Central memory CD8-positive, alpha-beta T cell (primary cell): ENCODE results near the gene CNTNAP5.

Experiments
- ATAC-seq: fragments of 150-1000 bp; cut with Tn5 transposase; replicated peaks from 2 replicates; pipeline ENCODE4 v1.10.0; 2022; ENCODE audit warnings: mild to moderate bottlenecking, moderate FRiP score, moderate number of reproducible peaks; ENCODE audit not compliant: poor library complexity, severe bottlenecking; ENCODE audit errors: extremely low read depth
- DNase-seq, 2 donors: peaks; one replicate each; pipeline ENCODE4 v3.0.0; 2021; ENCODE audit warnings: low spot score in 2 of 2
- H3K27ac Mint-ChIP-seq: one replicate; pipeline ENCODE4 v1.8.0; 2022; ENCODE audit warnings: low read depth, mild to moderate bottlenecking, moderate library complexity, mixed read lengths
- H3K27me3 Mint-ChIP-seq: one replicate; pipeline ENCODE4 v1.8.0; 2022; ENCODE audit warnings: mixed read lengths
- H3K36me3 Mint-ChIP-seq: one replicate; pipeline ENCODE4 v1.8.0; 2022; ENCODE audit warnings: mild to moderate bottlenecking, moderate library complexity, mixed read lengths; ENCODE audit not compliant: insufficient read depth
- H3K4me1 Mint-ChIP-seq: one replicate; pipeline ENCODE4 v1.8.0; 2022; ENCODE audit warnings: mixed read lengths
- H3K4me3 Mint-ChIP-seq: one replicate; pipeline ENCODE4 v1.8.0; 2022; ENCODE audit warnings: mild to moderate bottlenecking, moderate library complexity, mixed read lengths
- H3K9me3 Mint-ChIP-seq: one replicate; pipeline ENCODE4 v1.8.0; 2022; ENCODE audit warnings: mixed read lengths

The CNTNAP5 gene

DNA sequence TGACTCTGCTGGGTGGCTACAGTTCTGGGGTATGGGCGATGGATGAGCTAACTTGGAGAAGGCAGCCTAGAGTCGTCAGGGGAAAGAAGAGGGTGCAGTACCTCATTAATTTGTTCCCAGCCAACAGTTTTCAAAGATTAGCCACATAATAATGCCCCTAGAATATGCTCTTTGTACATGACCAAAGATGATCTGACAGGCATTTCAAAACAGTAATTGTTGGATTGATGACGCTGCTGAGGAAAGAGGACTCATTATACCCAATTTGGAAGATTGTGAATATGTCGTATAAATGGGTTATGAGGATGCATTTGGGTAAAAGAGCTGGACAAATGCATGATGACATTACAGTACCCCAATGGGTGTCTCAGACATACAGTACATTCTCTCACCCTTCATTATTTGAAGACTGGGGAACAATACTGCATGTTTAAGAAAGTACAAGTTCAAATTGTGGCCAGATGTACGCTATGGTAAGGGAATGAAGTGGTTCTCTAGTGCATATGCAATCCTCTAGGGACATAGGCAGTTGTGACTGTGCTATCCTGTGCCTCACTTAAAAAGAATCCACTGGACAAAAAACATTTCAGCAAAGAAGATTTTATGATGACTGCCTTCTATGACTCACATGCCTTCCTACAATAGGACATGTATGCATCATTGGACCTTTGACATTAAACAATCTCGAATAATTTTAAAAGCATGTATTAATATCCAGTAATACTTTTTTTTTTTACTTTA is 233.2 kb downstream of the CNTNAP5 start:
- Mint-ChIP-seq H3K4me3 (no peak overlapping the region), H3K9me3 (peaks cover 17% of the 10 kb centered on the region), H3K4me1 (no peaks in the 10 kb centered on the region), H3K27me3 (no peaks in the 10 kb centered on the region), H3K27ac (no peak overlapping the region), H3K36me3 (no peaks in the 10 kb centered on the region)
- ATAC-seq, result no peak
- DNase-seq, result no peak

DNA sequence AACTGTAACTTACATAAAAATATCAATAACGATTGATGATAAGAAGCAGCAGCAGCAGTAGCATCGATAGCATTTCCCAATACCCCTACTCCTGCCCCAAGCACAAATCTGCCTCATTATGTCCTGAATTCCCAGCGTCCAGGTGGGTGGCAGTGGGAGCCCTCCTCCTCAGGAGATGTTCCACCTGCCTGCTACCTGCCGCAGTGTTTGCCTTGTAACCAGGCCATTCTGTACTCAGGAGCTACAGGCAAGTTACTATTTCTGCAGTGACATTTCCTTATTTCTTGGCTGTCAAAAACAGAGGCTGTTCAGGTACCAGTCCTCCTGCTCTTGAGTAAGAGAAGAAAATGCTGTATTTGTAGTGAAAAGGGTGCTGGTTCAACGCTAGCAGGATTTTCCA is 236.4 kb downstream of the CNTNAP5 start:
- Mint-ChIP-seq H3K27me3 (no peaks in the 10 kb centered on the region), H3K27ac (no peak overlapping the region), H3K9me3 (peaks cover 24% of the 10 kb centered on the region), H3K4me1 (no peaks in the 10 kb centered on the region), H3K4me3 (no peak overlapping the region), H3K36me3 (no peaks in the 10 kb centered on the region)
- no peak for DNase-seq
- ATAC-seq, result no peak

DNA sequence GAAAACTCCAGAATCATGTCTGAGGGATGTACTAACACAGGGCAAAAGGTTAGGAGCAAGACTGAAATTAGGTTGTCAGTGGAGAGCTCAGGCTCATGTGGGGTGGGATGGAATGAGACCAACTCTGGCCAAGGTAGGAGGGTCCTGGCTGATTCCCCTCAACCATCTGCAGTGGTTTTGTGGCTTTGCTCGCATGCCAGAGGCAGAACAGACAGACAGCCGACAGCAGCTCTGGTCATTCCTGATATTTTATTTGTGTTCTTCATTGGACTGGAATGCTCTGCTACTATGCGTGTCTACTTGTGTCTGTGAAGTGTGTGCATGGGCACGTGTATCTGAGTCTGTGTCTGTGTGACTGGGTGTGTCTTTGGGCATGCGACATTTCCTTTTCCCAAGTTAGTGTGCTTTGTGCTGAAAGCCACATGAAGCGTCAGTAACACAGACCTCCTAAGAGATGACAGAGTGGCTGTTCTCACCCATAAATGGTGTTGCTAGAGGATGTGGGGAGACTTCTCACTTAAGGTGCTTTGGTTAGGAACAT is 239.5 kb downstream of the CNTNAP5 start:
- H3K27me3 Mint-ChIP-seq, result no peaks in the 10 kb centered on the region
- no peak overlapping the region for H3K4me3 Mint-ChIP-seq
- DNase-seq (no peak), ATAC-seq (no peak)
- no peaks in the 10 kb centered on the region for H3K36me3 Mint-ChIP-seq
- no peaks in the 10 kb centered on the region for H3K4me1 Mint-ChIP-seq
- peaks cover 16% of the 10 kb centered on the region for H3K9me3 Mint-ChIP-seq
- no peak overlapping the region for H3K27ac Mint-ChIP-seq

DNA sequence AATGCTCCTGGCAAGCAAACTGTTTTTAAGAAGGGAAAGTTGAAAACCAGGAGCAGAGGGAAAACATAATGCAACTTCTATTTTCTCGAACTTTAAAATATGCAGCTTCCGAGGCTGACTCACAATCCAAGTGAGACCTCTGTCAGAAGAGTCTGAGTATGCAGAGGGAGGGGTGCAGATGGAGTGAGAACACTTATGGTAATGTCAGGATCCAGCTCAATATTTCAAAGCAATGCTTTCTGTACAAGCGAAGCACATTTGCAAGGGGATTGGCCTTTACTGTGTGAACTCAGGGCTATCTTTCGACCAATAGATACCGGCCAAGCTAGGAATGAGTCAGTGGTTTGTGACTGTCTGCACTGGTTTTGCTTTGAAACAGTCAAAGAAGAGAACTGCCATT is 242.7 kb downstream of the CNTNAP5 start:
- H3K4me3 Mint-ChIP-seq, result no peak overlapping the region
- no peak for DNase-seq
- ATAC-seq, result no peak

DNA sequence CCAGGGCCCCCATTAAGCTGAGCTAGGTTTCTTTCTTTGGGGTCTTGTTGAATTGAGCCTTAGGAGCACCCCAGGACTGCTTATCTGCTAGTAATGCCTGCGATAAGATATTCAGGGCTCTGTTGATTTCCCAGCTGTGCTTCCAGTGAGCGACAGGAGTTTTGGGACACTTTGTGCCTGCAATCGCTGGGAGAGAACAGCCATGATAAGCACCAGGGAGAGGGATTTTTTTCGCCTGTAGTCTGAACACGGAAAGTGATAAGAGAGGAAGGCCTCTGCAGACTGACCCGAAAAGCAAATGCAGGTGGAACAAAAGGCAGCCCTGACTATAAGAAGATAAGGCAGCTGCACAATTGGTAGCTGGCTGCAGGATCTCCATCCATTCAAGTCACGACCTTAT is 244.3 kb downstream of the CNTNAP5 start:
- no peak for DNase-seq
- no peaks in the 10 kb centered on the region for H3K4me1 Mint-ChIP-seq
- no peak for ATAC-seq
- peaks cover 21% of the 10 kb centered on the region for H3K9me3 Mint-ChIP-seq
- H3K4me3 Mint-ChIP-seq, result no peak overlapping the region
- H3K27me3 Mint-ChIP-seq, result no peaks in the 10 kb centered on the region
- H3K27ac Mint-ChIP-seq, result no peak overlapping the region
- H3K36me3 Mint-ChIP-seq, result no peaks in the 10 kb centered on the region

More for the DNA sequence above, 242.7 kb downstream of the CNTNAP5 start:
- no peak overlapping the region for H3K27ac Mint-ChIP-seq
- no peaks in the 10 kb centered on the region for H3K36me3 Mint-ChIP-seq
- H3K27me3 Mint-ChIP-seq, result no peaks in the 10 kb centered on the region
- no peaks in the 10 kb centered on the region for H3K4me1 Mint-ChIP-seq
- H3K9me3 Mint-ChIP-seq, result peaks cover 22% of the 10 kb centered on the region

DNA sequence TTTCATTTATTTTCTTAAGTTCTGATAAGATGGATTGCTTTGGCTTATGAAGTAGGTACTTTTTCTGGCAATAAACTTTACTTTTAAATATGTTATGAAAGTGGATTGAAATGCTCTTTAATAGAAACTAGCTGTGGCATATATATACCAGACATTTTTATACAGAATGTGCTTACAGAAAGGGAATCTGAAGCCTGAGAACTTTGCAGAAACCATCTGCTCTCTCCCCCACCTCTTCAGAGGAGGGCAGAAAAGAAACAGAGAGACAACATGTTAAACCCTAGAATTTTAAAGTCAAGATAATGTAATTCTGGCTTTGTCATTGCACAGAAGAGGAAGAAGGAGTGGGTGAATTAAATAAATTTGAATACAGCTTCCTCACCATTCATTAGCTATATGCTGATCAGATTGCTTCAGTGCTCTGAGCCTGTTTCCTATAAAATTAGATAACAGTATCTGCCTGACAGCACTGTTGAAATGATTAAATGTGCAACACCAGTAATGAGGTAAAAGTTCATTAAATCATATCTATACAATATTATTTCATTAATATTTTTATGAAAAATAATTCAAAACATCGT is 247.3 kb downstream of the CNTNAP5 start:
- H3K9me3 Mint-ChIP-seq, result peaks cover 10% of the 10 kb centered on the region
- no peak for ATAC-seq
- H3K27me3 Mint-ChIP-seq, result no peaks in the 10 kb centered on the region
- H3K4me3 Mint-ChIP-seq, result no peak overlapping the region
- no peak for DNase-seq
- H3K4me1 Mint-ChIP-seq, result no peaks in the 10 kb centered on the region
- no peak overlapping the region for H3K27ac Mint-ChIP-seq
- no peaks in the 10 kb centered on the region for H3K36me3 Mint-ChIP-seq

DNA sequence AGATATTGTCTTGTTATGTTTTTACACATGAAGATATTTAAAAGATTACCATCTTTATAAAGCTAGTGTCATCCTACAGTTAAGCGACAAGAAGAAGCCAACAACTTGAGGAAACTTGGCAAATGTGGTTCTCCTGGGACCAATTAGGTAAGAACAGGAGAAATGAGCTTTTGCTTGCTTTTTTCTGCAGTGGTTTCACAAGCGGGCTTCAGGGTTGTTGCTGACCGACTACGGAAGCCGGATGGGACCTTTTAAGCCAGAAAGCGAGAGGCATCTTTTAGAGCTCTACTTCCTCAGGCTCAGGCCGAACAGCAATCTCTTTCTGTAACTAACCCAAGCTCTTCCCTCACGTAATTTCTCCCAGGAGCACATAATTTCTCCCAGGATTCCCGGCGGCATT is 256.5 kb downstream of the CNTNAP5 start:
- Mint-ChIP-seq H3K9me3 (no peaks in the 10 kb centered on the region), H3K4me1 (no peaks in the 10 kb centered on the region), H3K36me3 (peaks cover 3% of the 10 kb centered on the region), H3K27me3 (no peaks in the 10 kb centered on the region), H3K27ac (no peak overlapping the region), H3K4me3 (no peak overlapping the region)
- DNase-seq, result no peak
- ATAC-seq, result no peak

DNA sequence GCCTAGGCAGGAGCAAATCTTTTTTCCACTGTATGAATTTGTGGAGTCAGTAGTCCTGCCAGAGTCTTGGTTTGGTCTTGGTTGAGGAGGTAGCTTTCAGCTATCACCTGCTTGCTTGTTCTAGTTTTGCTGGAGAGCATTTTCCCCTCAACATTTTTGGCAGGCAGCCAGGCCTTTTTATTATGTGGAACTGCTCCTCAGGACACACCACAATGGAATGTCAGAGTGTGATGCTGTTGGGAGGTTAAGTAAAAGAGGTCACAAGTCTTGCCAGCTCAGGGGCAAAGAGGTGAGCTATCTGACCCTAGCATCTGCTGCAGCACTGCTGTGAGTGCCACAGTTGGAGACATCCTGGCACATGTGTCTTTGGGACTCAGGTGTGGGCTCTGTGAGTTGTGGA is 258.0 kb downstream of the CNTNAP5 start:
- ATAC-seq (no peak), DNase-seq (no peak)
- no peak overlapping the region for H3K4me3 Mint-ChIP-seq
- no peaks in the 10 kb centered on the region for H3K9me3 Mint-ChIP-seq
- no peaks in the 10 kb centered on the region for H3K4me1 Mint-ChIP-seq
- H3K36me3 Mint-ChIP-seq, result peaks cover 3% of the 10 kb centered on the region
- H3K27ac Mint-ChIP-seq, result no peak overlapping the region
- no peaks in the 10 kb centered on the region for H3K27me3 Mint-ChIP-seq

DNA sequence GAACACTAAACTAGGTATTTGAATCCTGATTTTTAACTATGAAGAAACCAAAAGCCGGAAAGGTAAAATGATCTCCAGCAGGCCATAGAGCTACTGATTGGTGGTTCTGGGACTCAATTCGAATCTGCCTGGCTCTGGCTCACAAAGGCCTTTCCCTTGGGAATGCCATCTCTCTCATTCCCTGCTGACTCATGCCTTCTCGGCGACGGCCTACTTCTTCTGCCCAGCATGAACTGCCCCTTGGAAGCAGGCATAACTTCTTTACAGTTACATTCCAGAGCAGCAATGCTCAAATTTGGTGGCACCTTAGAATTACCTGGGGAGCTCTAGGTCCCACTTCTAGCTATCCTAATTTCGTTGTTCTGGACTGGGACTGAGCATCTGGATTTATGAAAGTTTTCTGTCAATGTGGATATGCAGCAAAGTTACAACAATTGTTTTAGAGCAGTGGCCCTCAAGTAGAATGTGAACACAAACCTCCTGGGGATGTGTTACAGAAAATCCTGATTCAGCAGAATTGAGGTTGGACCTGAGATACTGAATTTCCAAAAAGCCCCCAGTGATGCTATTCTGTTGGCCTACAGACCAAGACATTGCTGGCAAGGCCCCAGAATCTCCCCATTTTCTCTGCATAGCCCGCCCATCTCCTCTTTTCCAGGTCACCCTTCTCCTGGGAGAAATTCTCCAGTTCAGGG is 261.1 kb downstream of the CNTNAP5 start:
- H3K9me3 Mint-ChIP-seq, result no peaks in the 10 kb centered on the region
- H3K27me3 Mint-ChIP-seq, result no peaks in the 10 kb centered on the region
- DNase-seq (no peak), ATAC-seq (no peak)
- peaks cover 3% of the 10 kb centered on the region for H3K36me3 Mint-ChIP-seq
- no peak overlapping the region for H3K27ac Mint-ChIP-seq
- H3K4me1 Mint-ChIP-seq, result no peaks in the 10 kb centered on the region
- H3K4me3 Mint-ChIP-seq, result no peak overlapping the region

DNA sequence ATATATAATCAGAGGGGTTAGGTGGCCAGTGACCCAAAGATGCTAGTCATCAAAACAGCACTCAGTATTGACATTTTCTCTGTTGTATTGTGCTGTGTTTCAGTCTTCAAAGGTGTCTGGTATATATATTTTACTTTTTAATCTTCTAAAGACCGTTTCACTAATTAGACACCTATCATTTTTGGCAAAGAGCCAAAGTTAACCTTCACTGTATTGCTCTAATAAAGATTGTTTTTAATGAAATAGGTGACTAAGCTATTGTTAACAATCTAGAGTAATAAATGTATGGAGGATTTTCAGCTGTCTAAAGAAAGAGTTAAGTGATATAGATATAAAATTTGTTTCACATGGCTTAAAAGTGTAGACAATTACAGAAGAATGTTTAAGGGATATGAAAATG is 264.0 kb downstream of the CNTNAP5 start:
- ATAC-seq (no peak), DNase-seq (no peak)
- Mint-ChIP-seq H3K27ac (no peak overlapping the region), H3K36me3 (peaks cover 3% of the 10 kb centered on the region), H3K4me3 (no peak overlapping the region), H3K4me1 (no peaks in the 10 kb centered on the region), H3K9me3 (no peaks in the 10 kb centered on the region), H3K27me3 (no peaks in the 10 kb centered on the region)

DNA sequence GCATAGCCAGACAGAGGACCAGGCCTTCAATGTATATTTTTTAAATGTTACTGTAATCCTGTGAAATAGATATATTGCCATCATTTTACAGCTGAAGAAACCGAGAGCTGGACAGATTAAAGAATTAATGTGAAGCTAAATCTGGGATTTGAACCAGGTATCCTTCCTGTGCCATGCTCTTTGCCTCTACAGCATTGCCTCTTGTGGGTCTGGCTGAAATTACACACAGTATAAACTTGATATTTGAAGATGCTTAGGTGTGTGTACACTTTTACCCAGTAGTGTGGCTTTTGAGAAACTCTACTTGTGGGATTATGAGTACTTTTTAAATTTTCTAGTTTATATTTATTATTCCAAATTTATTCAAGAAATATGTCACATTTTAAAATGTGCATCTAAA is 264.5 kb downstream of the CNTNAP5 start:
- no peak for ATAC-seq
- no peaks in the 10 kb centered on the region for H3K27me3 Mint-ChIP-seq

DNA sequence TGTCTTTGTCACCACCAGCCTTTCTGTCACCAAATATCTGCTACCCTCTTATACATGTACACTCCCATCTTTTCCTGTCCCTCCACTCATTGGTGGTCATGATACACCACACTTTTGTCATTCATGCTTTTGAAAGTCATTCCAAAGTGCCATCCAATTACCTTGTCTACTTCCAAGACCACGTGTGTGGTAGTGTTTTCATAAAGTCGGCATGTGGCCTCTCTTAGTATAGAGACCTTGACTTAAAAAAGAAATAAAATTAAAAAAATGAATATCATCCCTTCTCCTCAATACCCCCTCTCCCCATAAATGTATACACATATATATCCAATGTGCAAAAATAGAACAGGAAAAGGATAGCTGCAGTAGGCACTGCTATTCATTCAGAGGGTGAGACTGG is 271.4 kb downstream of the CNTNAP5 start:
- Mint-ChIP-seq H3K9me3 (peaks cover 16% of the 10 kb centered on the region), H3K36me3 (no peaks in the 10 kb centered on the region), H3K4me3 (no peak overlapping the region), H3K27me3 (no peaks in the 10 kb centered on the region), H3K27ac (no peak overlapping the region), H3K4me1 (no peaks in the 10 kb centered on the region)
- no peak for DNase-seq
- ATAC-seq, result no peak

More for the DNA sequence above, 264.5 kb downstream of the CNTNAP5 start:
- no peak for DNase-seq
- no peak overlapping the region for H3K4me3 Mint-ChIP-seq
- no peaks in the 10 kb centered on the region for H3K4me1 Mint-ChIP-seq
- no peaks in the 10 kb centered on the region for H3K9me3 Mint-ChIP-seq
- H3K27ac Mint-ChIP-seq, result no peak overlapping the region
- peaks cover 3% of the 10 kb centered on the region for H3K36me3 Mint-ChIP-seq

DNA sequence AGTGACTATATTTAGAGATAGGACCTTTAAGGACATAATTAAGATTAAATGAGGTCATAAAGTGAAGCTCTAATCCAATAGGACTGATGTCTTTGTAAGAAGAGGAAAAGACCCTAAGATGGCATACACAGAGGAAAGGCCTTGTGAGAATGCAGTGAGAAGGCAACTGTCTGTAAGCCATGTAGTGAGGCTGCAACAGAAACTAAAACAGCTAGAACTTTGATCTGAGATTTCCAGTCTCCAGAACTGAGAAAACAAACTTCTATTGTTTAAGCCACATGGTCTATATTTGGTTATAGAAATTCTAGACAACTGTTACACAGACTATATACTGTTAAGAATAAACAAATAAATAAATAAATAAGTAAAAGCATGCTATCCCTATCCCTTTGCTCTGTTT is 276.8 kb downstream of the CNTNAP5 start:
- Mint-ChIP-seq H3K36me3 (no peaks in the 10 kb centered on the region), H3K27ac (no peak overlapping the region), H3K27me3 (no peaks in the 10 kb centered on the region), H3K9me3 (peaks cover 22% of the 10 kb centered on the region), H3K4me1 (no peaks in the 10 kb centered on the region), H3K4me3 (no peak overlapping the region)
- ATAC-seq (no peak), DNase-seq (no peak)
